ENCODE measurements around the gene E2F7.

GRCh38 chr12:77045183-77045582, 20.2 kb downstream of the E2F7 start:
- TF ChIP-seq HCFC1 (IDR thresholded peaks at IDR 0.05; ENCODE audit: low read depth, low read length), result no peak
- TF ChIP-seq, protein P1, sequence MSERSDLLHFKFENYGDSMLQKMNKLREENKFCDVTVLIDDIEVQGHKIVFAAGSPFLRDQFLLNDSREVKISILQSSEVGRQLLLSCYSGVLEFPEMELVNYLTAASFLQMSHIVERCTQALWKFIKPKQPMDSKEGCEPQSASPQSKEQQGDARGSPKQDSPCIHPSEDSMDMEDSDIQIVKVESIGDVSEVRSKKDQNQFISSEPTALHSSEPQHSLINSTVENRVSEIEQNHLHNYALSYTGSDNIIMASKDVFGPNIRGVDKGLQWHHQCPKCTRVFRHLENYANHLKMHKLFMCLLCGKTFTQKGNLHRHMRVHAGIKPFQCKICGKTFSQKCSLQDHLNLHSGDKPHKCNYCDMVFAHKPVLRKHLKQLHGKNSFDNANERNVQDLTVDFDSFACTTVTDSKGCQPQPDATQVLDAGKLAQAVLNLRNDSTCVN (CRISPR knock-in tag; IDR thresholded peaks at IDR 0.05; ENCODE audit: borderline replicate concordance), result no peak
- TF ChIP-seq STAG1 (CRISPR knock-in tag; IDR thresholded peaks at IDR 0.05), result no peak
- no peak for TF ChIP-seq HDAC6 (IDR thresholded peaks at IDR 0.05; ENCODE audit: low read depth, low read length)
- TF ChIP-seq, protein P2, sequence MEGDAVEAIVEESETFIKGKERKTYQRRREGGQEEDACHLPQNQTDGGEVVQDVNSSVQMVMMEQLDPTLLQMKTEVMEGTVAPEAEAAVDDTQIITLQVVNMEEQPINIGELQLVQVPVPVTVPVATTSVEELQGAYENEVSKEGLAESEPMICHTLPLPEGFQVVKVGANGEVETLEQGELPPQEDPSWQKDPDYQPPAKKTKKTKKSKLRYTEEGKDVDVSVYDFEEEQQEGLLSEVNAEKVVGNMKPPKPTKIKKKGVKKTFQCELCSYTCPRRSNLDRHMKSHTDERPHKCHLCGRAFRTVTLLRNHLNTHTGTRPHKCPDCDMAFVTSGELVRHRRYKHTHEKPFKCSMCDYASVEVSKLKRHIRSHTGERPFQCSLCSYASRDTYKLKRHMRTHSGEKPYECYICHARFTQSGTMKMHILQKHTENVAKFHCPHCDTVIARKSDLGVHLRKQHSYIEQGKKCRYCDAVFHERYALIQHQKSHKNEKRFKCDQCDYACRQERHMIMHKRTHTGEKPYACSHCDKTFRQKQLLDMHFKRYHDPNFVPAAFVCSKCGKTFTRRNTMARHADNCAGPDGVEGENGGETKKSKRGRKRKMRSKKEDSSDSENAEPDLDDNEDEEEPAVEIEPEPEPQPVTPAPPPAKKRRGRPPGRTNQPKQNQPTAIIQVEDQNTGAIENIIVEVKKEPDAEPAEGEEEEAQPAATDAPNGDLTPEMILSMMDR (CRISPR knock-in tag; IDR thresholded peaks at IDR 0.05), result no peak
- TF ChIP-seq AGO2 (optimal IDR thresholded peaks at IDR 0.05; ENCODE audit: low read depth, low read length), result no peak
- TF ChIP-seq ZNF530 (CRISPR knock-in tag; IDR thresholded peaks at IDR 0.05; ENCODE audit: low read depth), result no peak
